ENCODE measurements around the gene HOXB9. TPM values are rescaled to one million over a fixed set of nuclear protein-coding genes. Genes with fewer than 3 reads are reported as not detected.

Gene HOXB9
- total RNA-seq (2016; rRNA removed; fragmentation: Illumina TruSeq; extraction: Trizol) = not detected in 2 replicates
- not detected in 2 replicates for total RNA-seq (2016; cell fraction: cytosol; rRNA removed; fragmentation: Illumina TruSeq; extraction: Trizol; ENCODE audit: low read depth)
- total RNA-seq (2016; cell fraction: insoluble cytoplasmic fraction; rRNA removed; fragmentation: Illumina TruSeq; extraction: Trizol) = not detected in 2 replicates
- not detected in 2 replicates for total RNA-seq (2016; cell fraction: membrane; rRNA removed; fragmentation: Illumina TruSeq; extraction: Trizol)
- not detected in 2 replicates for total RNA-seq (2016; cell fraction: nucleus; rRNA removed; fragmentation: Illumina TruSeq; extraction: Trizol)
- not detected in 2 replicates for polyA plus RNA-seq (2011; rRNA removed)
- polyA plus RNA-seq (2011; cell fraction: cytosol; rRNA removed) = 0.01 TPM in 1 of 2 replicates, not detected in the other
- not detected in 2 replicates for polyA plus RNA-seq (2011; cell fraction: nucleus; rRNA removed)
- polyA plus RNA-seq (2012) = not detected in 2 replicates
- polyA plus RNA-seq (2016; cell fraction: cytosol; fragmentation: Illumina TruSeq; extraction: Trizol; ENCODE audit: low read depth) = not detected in 2 replicates
- polyA plus RNA-seq (2016; cell fraction: insoluble cytoplasmic fraction; fragmentation: Illumina TruSeq; extraction: Trizol; ENCODE audit: low read depth) = not detected in 2 replicates
- polyA plus RNA-seq (2016; cell fraction: membrane; fragmentation: Illumina TruSeq; extraction: Trizol; ENCODE audit: low read depth) = not detected in 2 replicates
- not detected in 2 replicates for polyA plus RNA-seq (2016; cell fraction: nucleus; fragmentation: Illumina TruSeq; extraction: Trizol; ENCODE audit: insufficient read depth, low read depth)
- polyA minus RNA-seq (2011; rRNA and poly(A)+ RNA removed; ENCODE audit: low replicate concordance) = 0.06 and 0.49 TPM in 2 replicates
- not detected in 2 replicates for polyA minus RNA-seq (2011; cell fraction: cytosol; rRNA and poly(A)+ RNA removed)
- not detected in 2 replicates for polyA minus RNA-seq (2011; cell fraction: nucleus; rRNA and poly(A)+ RNA removed)
- Bru-seq, nascent RNA = percentile 16 among the genes with signal in this experiment
- BruChase-seq, experiment 1, labeled RNA remaining after a 6-hour chase = not detected
- percentile 19 among the genes with signal in this experiment for BruChase-seq, experiment 2, labeled RNA remaining after a 2-hour chase
- long read RNA-seq, experiment 1 = 0 reads
- long read RNA-seq, experiment 2 = 0 reads

GRCh38 chr17:48626245-48627117 is at the start of gene HOXB9:
TSS of gene HOXB9 (minus strand) at chr17:48626358. CDS start at chr17:48626269, 89 bp downstream.
- no peak within 1 kb of the TSS for H3K4me3 ChIP-seq (replicated peaks in 1 of 3; ENCODE audit: insufficient read depth in 1 of 3, low read depth in 2 of 3, low read length in 3 of 3)
- H3K79me2 ChIP-seq (ENCODE audit: insufficient read depth, low read length) = no peaks in the 10 kb centered on the region
- DNase-seq (ENCODE audit: low spot score) = no peak
- ATAC-seq = no peak
- in situ Hi-C loops (cut with HindIII; ENCODE audit: extremely low pct_ligation_motif_present, low pct_unique_long_range_greater_than_20kb) (no loop called here), intact Hi-C loops (cut with micrococcal nuclease; ENCODE audit: unreplicated experiment) (no loop called here)
- H3K4me2 ChIP-seq (ENCODE audit: low read depth, low read length) = no peak within 1 kb of the TSS
- no peak within 1 kb of the TSS for H3K27ac ChIP-seq (ENCODE audit: extremely low read length, insufficient read depth, low read length)
- POLR2A ChIA-PET = no interaction called here
- no peak within 1 kb of the TSS for H3K9ac ChIP-seq (ENCODE audit: insufficient read depth, low read depth, low read length)
- no TSS peak for BruUV-seq (replicated peaks)
- no peaks in the 10 kb centered on the region for H4K20me1 ChIP-seq (ENCODE audit: insufficient read depth, low read length)
- H2AFZ ChIP-seq (ENCODE audit: low read length) = no peak within 1 kb of the TSS
- 28% methylated on average over 40 of the region's 50 CpGs for WGBS (ENCODE audit: low lambda C conversion rate)
- no peaks in the 10 kb centered on the region for H3K9me3 ChIP-seq (ENCODE audit: low read length)
- no peaks in the 10 kb centered on the region for H3K36me3 ChIP-seq (replicated peaks in 1 of 2; ENCODE audit: control insufficient read depth in 1 of 2, insufficient read depth in 2 of 2, low read length in 2 of 2)
- H3K27me3 ChIP-seq (ENCODE audit: control insufficient read depth in 1 of 2, insufficient read depth in 2 of 2, low read length in 2 of 2) = peaks cover 39 to 97% of the 10 kb centered on the region in 2 experiments
- FAIRE-seq = no peak
- CTCF ChIA-PET (ENCODE audit: low intra/inter-chr PET ratio, low total read pairs) = no interaction called here
- no peaks in the 10 kb centered on the region for H3K4me1 ChIP-seq (ENCODE audit: insufficient read depth, low read length)
- TF ChIP-seq MTA3 (CRISPR knock-in tag; IDR thresholded peaks at IDR 0.05) = no peak
- no peak for TF ChIP-seq NR2C2 (CRISPR knock-in tag; IDR thresholded peaks at IDR 0.05; ENCODE audit: borderline replicate concordance)
- TF ChIP-seq ZBTB33 (CRISPR knock-in tag; IDR thresholded peaks at IDR 0.05) = no peak
- TF ChIP-seq HNRNPK (IDR thresholded peaks at IDR 0.05; ENCODE audit: low read depth, low read length, poor library complexity, severe bottlenecking) = peak; percentile 52
- TF ChIP-seq ZNF776 (CRISPR knock-in tag; IDR thresholded peaks at IDR 0.05) = no peak
- TF ChIP-seq ZNF552 (CRISPR knock-in tag; IDR thresholded peaks at IDR 0.05; ENCODE audit: borderline replicate concordance) = no peak
- TF ChIP-seq EZH2 (conservative IDR thresholded peaks at IDR 0.05; ENCODE audit: low read depth, low read length) = peak; percentile 98
- no peak for TF ChIP-seq LBX2 (CRISPR knock-in tag; IDR thresholded peaks at IDR 0.05; ENCODE audit: borderline replicate concordance)
- TF ChIP-seq ZNF281 (CRISPR knock-in tag; IDR thresholded peaks at IDR 0.05; ENCODE audit: borderline replicate concordance) = no peak
- TF ChIP-seq TCF7L2 (IDR thresholded peaks at IDR 0.05; ENCODE audit: low read depth, low read length) = no peak

Data from HepG2 (cell line).